CD1c-positive myeloid dendritic cell (primary cell): ENCODE results near the gene NAA15.
A peak's percentile ranks its signal among the peaks of the same experiment; 100 is the strongest.
"Not testable (repeated sequence)": the region's sequence is repeated elsewhere in the genome, so short reads cannot be mapped to it uniquely, and the experiment has no call there.

Experiments
- DNase-seq: peaks from one replicate; pipeline ENCODE4 v3.0.0-alpha.2; 2016; ENCODE audit errors: extremely low spot score

Gene NAA15

DNA sequence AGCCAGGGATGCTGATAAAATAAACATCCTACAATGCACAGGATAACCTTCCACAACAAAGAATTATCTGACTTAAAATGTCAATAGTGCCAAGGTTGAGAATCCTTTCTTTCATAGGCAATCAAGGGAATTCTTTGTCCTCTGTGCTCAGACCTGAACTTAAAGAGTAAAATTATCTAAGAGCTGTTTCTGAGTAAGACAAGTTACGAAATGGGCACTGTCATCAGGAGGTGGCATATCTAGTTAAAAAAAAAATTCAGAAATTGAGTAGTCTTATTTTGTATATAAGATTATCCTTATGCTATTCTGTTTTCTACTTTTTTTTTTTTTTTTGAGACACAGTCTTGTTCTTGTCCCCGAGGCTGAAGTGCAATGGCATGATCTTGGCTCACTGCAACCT, 149.3 kb downstream of the NAA15 start:
- DNase-seq, result no peak

DNA sequence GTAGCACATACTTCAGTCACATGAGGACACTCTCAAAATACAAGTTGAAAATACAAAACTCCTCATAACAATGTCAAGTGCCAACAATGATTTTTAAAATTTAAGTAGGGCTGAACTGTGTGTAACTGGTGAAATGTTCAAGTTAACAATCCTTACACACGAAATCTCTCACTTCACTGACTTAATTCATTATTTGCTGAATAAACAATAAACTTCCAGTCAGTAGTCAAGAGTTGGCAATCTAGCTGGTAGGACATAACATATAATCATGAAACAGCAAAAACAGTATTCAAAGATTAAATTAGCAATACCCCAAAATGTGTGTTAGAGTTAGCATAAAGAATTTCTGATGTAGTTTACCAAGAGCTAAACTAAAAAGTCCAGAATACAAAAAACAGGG, 150.7 kb downstream of the NAA15 start:
- DNase-seq, result no peak

GRCh38 chr4:139453041-139453370, 151.7 kb downstream of the NAA15 start:
- DNase-seq, result peak; percentile 66

DNA sequence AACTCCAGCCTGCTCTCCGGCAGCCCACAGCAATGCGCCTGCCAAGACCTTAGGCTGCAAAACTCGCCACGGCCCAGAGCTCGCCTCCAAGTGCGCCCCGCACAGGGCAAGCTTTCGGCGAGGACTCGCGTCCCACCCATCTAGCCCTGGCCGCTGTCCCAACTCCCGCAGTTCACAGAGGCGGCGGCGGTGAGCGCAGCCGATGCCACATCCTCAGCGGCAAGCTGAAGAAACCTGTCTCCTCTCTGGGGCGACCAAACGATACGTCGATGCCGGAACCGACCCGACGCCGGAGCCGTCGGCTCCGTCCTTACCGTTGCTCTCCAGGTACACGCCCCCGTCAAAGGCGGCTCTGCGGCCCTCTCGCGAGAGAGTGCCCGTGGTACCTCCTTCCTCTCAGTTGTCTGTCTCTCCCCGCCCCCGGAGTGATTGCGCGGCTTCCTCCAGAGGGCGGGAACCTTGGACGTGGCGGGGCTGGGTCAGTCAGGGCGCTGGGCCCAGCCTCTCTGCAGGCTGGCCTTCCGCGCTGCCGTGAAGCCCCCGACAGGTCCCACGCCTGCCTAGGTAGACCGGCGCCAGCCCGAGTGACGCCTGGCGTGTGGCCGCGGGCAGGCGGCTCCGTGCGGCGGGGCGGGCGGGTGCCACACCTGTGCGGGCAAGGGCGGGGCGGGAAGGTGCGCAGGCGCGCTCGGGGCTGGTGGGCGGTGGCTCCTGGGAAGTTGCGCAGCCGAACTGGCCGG, 152.2 kb downstream of the NAA15 start:
- DNase-seq, result peak; percentile 98

- peak; percentile 28 for DNase-seq
Measured at GRCh38 chr4:139454111-139455045, 153.1 kb downstream of the NAA15 start, which contains the start of gene RAB33B. TSS of gene RAB33B (plus strand) at chr4:139454121. CDS start at chr4:139454196, 75 bp downstream.

DNA sequence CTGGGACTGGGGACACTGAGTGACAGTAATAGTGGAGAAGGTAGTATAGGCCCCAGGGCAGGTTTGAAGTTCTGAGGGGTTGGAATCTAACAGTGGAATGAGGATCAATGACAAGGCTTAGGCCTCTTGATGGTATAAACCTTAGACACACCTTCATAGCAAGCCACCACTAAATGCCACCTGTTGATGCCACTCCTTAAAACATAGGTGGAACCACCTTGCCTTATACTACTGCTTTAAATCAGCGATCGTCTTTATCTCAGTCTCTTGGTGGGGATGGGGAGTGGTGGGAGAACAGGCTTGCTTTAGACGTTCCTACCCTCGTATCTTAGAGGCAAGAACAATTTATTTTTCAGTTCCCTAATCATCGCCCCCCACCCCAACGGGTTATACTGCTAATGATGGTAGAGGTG, 153.8 kb downstream of the NAA15 start:
- DNase-seq, result no peak

DNA sequence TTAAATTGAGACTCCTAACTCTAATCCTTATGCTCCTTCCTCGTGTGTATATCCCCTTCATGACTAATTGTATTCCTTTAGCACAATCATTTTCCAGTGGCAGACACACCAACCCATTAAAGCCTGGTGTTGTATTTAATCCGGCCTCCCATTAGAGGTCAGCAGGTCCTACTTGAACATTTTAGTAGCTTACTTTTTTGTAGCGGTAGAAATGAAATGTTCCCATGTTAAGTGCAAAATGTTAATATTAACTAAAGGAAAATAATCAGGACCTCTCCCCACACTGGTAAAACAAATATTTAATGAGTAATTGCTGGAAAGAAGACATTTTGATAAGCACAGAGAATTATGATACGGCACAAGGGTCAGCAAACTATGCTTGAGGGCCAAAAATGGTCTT, 156.0 kb downstream of the NAA15 start:
- no peak for DNase-seq

- DNase-seq, result no peak
Measured at GRCh38 chr4:139458543-139458942, 157.2 kb downstream of the NAA15 start.

GRCh38 chr4:139458999-139459398, 157.7 kb downstream of the NAA15 start:
- DNase-seq, result no peak

DNA sequence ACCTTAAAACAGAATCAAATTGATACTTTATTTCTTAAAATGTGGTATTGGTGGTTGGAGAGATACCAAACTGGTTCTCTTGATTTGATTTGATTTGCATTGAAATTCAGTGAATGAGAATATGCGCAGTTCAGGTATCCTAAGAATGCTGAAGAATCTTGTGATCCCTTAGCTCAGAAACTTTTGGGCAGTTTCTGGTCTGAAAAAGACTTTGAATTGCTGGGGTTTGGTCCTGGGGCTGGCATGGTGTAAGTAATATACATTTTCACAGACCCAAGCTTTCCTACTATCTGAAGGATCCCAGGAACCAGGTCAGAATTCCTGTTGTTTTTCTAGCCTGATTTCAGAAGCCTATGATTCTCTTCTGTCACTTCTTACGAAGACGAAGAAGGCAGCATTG, 159.3 kb downstream of the NAA15 start:
- DNase-seq, result no peak

- no peak for DNase-seq
Measured at GRCh38 chr4:139461022-139461628, 159.8 kb downstream of the NAA15 start.

GRCh38 chr4:139464512-139464911, 163.2 kb downstream of the NAA15 start:
- DNase-seq, result not testable (repeated sequence)

- DNase-seq, result no peak
Measured at GRCh38 chr4:139465922-139466321, 164.6 kb downstream of the NAA15 start.

DNA sequence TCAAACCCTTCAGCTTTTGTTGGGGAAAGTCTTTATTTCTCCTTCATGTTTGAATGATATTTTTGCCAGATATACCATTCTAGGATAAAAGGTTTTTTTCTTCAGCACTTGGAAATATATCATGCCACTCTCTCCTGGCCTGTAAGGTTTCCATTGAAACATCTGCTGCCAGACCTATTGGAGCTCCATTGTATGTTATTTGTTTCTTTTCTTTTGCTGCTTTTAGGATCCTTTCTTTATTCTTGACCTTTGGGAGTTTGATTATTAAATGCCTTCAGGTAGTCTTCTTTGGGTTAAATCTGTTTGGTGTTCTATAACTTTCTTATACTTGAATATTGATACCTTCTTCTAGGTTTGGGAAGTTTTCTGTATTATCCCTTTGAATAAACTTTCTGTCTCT, 167.5 kb downstream of the NAA15 start:
- DNase-seq, result not testable (repeated sequence)

- DNase-seq, result no peak
Measured at GRCh38 chr4:139469216-139469615, 167.9 kb downstream of the NAA15 start.
